Cardiac septum (tissue), 1 donor: ENCODE data around the gene PCNP. TPM values are rescaled to one million over a fixed set of nuclear protein-coding genes. Genes with fewer than 3 reads are reported as not detected.
"Not testable (repeated sequence)": the region's sequence is repeated elsewhere in the genome, so short reads cannot be mapped to it uniquely, and the experiment has no call there.

Experiments used
- DNase-seq: peaks from one replicate; pipeline ENCODE4 v3.0.0-alpha.2; 2020; ENCODE audit warnings: low spot score
- intact Hi-C: fragments of 100-400 bp; cut with DNase I; formaldehyde crosslinking; loops from one replicate; pipeline ENCODE4 v1.14.0; 2022
- long read RNA-seq: library from polyadenylated mRNA; unstranded; transcript quantifications from one replicate; pipeline ENCODE4 v2.0.0, GENCODE V29; 2021
- total RNA-seq: library from RNA; stranded (reverse); fragmentation: NEBNext Ultra II Directional; extraction: Animal tissue kit (Norgen Biotek cat#: 25700); gene quantifications from one replicate; pipeline ENCODE4 v1.2.1, GENCODE V29; 2021
- donor health status: DM: no; HTN: no; CAD: no.

PCNP gene, protein sequence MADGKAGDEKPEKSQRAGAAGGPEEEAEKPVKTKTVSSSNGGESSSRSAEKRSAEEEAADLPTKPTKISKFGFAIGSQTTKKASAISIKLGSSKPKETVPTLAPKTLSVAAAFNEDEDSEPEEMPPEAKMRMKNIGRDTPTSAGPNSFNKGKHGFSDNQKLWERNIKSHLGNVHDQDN
- total RNA-seq = 120 TPM
- long read RNA-seq, transcript PCNP-202 (5 exons, 2,165 nt) = minor isoform, 74 of 252 reads
- long read RNA-seq, transcript PCNP-207 (5 exons, 786 nt) = minor isoform, 11 of 252 reads
- long read RNA-seq, transcript PCNP-201 (5 exons, 2,342 nt) = major isoform, 128 of 252 reads
- long read RNA-seq, transcript PCNP-204 (4 exons, 2,028 nt) = minor isoform, 18 of 252 reads
- long read RNA-seq, partial matches to known transcripts = 2 of 252 reads
- long read RNA-seq, other reads (novel, unspliced or antisense) = 18 of 252 reads

GRCh38 chr3:101573449-101574387 lies at the start of gene PCNP:
Gene PCNP (plus strand): TSS chr3:101574180. CDS start chr3:101574216, 36 bp downstream.
- DNase-seq = peak; percentile 99
- intact Hi-C loops = loop anchor here (1.0 to 5.0 kb wide), 2 partner anchors 64 to 103 kb away; no protein-coding TSS in a partner anchor

DNA sequence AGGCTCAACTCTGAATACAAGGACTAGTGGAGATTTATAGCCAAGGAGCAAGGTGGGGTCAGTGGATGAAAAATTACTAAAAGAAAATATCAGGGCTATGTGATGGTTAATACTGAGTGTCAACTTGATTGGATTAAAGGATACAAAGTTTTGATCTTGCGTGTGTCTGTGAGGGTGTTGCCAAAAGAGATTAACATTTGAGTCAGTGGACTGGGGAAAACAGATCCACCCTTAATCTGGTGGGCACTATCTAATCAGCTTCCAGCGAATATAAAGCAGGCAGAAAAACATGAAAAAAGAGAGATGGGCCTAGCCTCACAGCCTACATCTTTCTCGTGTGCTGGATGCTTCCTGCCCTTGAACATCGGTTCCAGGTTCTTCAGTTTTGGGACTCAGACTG lies 46.5 kb upstream of the PCNP start:
- intact Hi-C loops = no loop called here
- no peak for DNase-seq

DNA sequence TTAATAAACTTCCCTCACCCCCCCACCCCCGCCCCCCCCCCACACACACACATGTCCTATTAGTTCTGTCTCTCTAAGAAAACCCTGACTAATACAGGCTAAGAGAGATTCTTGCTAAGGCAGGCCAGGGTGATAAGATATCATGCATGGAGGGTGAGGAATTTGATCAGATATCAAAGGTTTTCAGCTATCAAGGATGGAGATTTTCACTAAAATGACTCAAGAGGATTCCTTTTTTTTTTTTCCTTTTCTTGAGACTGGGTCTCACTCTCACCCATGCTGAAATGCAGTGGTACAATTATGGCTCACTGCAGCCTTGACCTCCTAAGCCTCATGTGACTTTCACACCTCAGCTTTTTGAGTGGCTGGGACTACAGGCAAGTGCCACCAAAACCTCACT lies 46.1 kb upstream of the PCNP start:
- DNase-seq = no peak
- intact Hi-C loops = no loop called here

DNA sequence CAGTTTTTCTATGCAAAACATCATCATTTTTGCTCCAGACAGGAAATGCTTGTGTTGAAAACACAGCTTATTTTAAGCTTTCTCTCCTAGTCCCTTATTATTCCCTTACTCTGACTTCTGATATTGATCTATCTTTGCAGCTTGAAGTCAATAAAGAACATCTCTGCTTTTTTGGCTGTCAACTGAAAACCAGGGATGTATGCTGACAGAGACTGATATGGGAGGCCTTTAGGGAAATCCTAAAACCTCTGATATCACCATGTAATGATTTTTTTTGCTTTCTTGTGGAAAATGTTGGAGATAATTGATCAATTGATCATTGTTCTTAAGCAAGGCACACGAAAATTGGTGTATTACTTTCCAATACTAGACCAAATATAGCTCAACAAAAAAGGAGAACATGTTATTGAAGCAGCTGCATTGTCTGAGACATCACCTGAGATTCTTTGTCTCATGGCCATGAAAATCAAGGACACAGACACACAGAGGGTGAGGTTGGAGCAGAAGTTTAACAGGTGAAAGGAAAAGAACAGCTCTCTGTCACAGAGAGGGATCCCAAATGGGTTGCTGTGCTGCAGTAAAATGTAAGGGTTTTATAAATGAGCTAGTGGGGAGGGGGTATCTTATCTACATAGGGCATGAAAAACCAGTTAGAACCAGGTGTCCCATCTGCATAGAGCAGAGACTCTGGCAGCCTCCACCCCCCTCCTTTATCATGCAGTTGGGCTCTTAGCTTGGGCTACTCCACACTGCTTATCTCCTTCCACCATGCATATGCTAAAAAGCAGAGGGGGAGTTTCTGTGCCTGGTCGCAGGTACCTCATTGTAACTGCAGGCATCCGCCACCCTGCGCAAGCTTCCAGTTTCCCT lies 43.9 kb upstream of the PCNP start:
- intact Hi-C loops = no loop called here
- no peak for DNase-seq

GRCh38 chr3:101530686-101531047 lies 43.3 kb upstream of the PCNP start:
- DNase-seq = no peak
- intact Hi-C loops = no loop called here

DNA sequence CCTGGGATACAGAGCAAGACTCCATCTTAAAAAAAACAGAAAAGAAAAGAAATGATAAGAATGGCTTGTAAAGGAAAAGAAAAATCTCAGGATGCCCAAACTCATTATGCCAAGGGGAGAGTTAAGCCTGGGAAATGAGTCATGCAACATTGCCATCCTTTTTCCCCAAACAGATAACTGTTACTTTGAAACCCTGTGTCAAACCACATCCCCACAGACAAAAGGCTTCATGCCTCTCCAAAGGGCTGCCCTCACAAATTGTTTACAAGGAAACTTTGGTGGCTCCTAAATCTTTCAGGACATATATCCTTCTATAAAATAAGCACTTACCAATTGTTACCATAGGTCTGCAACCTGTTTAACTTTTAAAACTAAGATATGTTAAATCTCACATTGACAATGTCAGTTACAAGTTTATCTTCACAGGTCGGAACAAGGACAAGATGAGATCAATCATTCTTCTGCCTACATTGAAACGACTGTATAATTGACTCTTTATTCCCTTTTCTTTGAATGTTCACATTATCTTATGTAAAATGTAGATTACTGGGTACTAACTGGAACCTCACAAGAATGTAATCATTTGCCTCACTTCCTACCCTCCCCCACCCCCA lies 42.4 kb upstream of the PCNP start:
- DNase-seq = no peak
- intact Hi-C loops = no loop called here

DNA sequence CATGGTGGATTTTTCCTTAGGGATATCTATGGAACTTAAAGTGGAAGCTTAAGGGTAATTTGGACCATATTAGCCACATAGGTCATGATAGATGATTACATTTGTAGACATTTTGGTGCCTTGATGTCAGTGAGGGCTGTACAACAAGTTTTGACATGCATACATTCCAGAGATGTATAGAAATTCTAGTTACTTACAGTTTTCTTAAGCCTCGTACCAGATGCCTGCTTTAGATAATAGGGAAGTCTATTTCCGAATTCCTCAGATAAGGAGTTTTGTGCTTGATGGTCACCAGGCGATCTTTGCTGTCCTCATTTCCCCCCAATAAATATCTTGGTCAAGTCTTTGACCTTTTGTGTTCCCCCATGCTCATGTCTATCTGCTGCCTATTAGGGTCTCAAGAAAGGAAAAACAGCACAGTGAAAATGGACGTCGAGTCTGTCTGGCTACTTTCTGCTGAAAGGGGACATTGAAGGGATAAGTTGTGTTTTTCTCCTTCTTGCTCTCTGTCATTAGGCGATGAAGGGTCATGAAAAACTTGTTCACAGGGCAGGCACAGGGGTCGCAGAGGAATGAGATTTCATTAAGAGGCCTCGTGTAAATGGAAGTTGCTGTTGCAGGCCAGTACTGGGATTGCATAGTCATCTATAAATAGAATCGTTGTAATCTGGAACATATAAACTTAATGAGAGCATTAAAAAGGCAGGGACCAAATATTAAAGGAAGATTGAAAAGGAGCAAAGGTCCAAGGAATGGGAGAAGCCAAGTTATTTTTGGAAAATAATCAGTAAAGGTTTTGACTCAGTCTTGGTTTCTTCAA lies 41.0 kb upstream of the PCNP start:
- no peak for DNase-seq
- intact Hi-C loops = no loop called here

GRCh38 chr3:101533603-101533968 lies 40.4 kb upstream of the PCNP start:
- no peak for DNase-seq
- intact Hi-C loops = no loop called here

GRCh38 chr3:101535221-101535620 lies 38.8 kb upstream of the PCNP start:
- DNase-seq = no peak
- intact Hi-C loops = no loop called here

GRCh38 chr3:101536266-101536665 lies 37.7 kb upstream of the PCNP start:
- DNase-seq = no peak
- intact Hi-C loops = no loop called here

DNA sequence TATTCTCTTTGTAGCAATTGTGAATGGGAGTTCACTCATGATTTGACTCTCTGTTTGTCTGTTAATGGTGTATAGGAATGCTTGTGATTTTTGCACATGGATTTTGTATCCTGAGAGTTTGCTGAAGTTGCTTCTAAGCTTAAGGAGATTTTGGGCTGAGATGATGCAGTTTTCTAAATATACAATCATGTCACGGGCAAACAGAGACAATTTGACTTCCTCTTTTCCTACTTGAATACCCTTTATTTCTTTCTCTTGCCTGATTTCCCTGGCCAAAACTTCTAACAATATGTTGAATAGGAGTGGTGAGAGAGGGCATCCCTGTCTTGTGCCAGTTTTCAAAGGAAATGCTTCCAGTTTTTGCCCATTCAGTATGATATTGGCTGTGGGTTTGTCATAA lies 37.0 kb upstream of the PCNP start:
- intact Hi-C loops, DNase-seq: not testable (repeated sequence)

GRCh38 chr3:101542957-101543356 lies 31.0 kb upstream of the PCNP start:
- no peak for DNase-seq
- intact Hi-C loops = no loop called here

DNA sequence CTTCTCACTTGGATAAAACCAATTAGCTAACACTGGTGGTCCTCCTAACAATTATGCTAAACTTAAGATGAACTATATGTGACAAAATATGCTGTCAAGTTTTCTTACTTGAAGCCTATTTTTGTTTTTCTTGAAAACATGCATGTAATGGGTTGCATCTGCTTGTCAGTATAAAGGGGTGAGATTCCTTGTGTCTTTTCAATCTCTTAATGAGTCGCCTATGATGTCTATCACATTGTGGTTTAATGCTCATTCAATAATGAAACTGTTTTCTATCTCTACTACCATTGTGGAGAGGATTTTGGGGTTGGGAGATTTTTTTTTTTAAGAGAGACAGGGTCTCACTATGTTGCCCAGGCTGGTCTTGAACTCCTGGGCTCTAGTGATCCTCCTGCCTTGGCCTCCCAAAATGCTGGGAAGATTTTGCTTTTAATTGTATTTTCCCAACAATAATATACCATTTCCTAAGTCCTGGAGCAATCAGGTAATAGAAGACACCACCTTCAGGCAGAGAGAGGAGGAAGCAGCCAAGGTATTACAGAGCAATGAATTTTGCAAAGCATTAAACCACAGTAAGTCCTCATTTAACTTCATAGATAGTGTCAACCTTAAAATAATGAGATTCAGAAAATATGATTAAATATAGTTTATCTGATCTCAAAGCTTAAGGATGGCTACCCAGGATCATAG lies 29.7 kb upstream of the PCNP start:
- no peak for DNase-seq
- intact Hi-C loops = no loop called here

GRCh38 chr3:101548527-101549105 lies 25.4 kb upstream of the PCNP start:
- DNase-seq = no peak
- intact Hi-C loops = no loop called here

DNA sequence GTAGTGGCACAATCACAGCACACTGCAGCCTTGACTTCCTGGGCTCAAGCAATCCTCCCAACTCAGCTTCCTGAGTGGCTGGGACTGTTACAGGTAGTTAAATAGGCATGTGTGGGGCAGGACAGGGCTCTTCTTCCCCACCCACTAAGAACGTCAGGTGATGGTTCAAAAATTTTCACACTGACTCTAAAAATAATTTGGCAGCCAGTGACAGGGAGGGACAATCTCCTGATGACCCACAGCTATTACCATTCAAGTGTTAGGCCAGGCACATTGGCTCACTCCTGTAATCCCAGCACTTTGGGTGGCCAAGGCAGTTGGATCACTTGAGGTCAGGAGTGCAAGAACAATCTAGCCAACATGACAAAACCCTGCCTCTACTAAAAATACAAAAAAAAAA lies 24.5 kb upstream of the PCNP start:
- intact Hi-C loops = no loop called here
- DNase-seq = no peak

GRCh38 chr3:101551359-101552081 lies 22.5 kb upstream of the PCNP start:
- DNase-seq, intact Hi-C loops: not testable (repeated sequence)

GRCh38 chr3:101553381-101553780 lies 20.6 kb upstream of the PCNP start:
- DNase-seq, intact Hi-C loops: not testable (repeated sequence)
